HepG2 (cell line): ENCODE data around the gene AKR1A1. TPM values are rescaled to one million over a fixed set of nuclear protein-coding genes. Genes with fewer than 3 reads are reported as not detected.
A peak's percentile ranks its signal among the peaks of the same experiment; 100 is the strongest.

Experiments
- EP300 ChIP-seq, 3 experiments: sonication (generic) in 1 of 3; formaldehyde crosslinking in 1 of 3; IDR thresholded peaks; 2 replicates each; pipeline versions ENCODE4 v1.5.1 to v1.6.1; 2011 to 2020; ENCODE audit warnings: low read depth in 2 of 3, low read length in 2 of 3, borderline replicate concordance in 1 of 3, improper control_type of control experiment in 1 of 3, mild to moderate bottlenecking in 1 of 3, missing genetic modification reagents in 1 of 3, moderate library complexity in 1 of 3
- polyA plus RNA-seq, 8 experiments: library from polyadenylated mRNA; depleted of rRNA in 3 of 8; stranded (reverse) in 7 of 8; unstranded in 1 of 8; fragments of >200 nt; fragmentation: Illumina TruSeq in 4 of 8; extraction: Trizol in 4 of 8; gene quantifications; 2 replicates each; pipeline versions ENCODE4 v1.2.1 to v1.2.3, GENCODE V29; 2011 to 2016; ENCODE audit warnings: low read depth in 4 of 8, missing spikeins in 1 of 8, mixed read lengths in 1 of 8; ENCODE audit not compliant: insufficient read depth in 1 of 8
- total RNA-seq, 5 experiments: library from RNA; depleted of rRNA; stranded (reverse); fragments of >200 nt; fragmentation: Illumina TruSeq; extraction: Trizol; gene quantifications; 2 replicates each; pipeline ENCODE4 v1.2.3, GENCODE V29; 2016; ENCODE audit warnings: low read depth in 1 of 5
- TF ChIP-seq, protein P1 (sequence below): sonication (generic); formaldehyde crosslinking; IDR thresholded peaks from 2 replicates; pipeline ENCODE4 v1.5.0; 2020; ENCODE audit warnings: mild to moderate bottlenecking, missing genetic modification reagents
- TF ChIP-seq, protein P2 (sequence below): sonication (generic); formaldehyde crosslinking; IDR thresholded peaks from 2 replicates; pipeline ENCODE4 v1.4.0; 2020; ENCODE audit warnings: mild to moderate bottlenecking, missing genetic modification reagents

The AKR1A1 gene
- total and polyA plus RNA-seq, 2 of the 13 experiments (the other 11 are each of a cell fraction or from before 2014, with no cell fraction given) = 181 to 217 TPM

DNA sequence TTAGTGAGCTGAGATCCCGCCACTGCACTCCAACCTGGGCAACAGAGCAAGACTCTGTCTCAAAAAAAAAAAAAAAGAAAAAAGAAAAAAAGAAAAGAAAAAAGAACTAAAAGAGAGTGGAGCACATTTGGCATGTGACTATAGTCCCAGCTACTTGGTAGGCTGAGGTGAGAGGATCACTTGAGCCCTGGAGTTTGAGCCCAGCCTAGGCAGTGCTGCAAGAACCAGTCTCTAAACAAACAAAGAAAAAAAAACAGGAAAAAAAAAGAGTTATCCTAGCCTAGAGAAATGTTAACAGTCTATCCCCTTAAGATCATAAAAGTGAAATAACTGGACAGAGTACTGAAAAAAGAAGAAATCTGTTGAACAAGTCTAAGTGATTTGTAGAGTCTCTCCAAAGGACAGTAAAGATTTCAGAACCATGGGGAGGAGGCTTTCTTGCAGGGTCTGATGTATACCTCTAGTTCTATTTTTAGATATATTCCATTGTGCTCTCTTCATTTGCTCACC lies 24.4 kb upstream of the AKR1A1 start (continued):
- TF ChIP-seq, protein P1, sequence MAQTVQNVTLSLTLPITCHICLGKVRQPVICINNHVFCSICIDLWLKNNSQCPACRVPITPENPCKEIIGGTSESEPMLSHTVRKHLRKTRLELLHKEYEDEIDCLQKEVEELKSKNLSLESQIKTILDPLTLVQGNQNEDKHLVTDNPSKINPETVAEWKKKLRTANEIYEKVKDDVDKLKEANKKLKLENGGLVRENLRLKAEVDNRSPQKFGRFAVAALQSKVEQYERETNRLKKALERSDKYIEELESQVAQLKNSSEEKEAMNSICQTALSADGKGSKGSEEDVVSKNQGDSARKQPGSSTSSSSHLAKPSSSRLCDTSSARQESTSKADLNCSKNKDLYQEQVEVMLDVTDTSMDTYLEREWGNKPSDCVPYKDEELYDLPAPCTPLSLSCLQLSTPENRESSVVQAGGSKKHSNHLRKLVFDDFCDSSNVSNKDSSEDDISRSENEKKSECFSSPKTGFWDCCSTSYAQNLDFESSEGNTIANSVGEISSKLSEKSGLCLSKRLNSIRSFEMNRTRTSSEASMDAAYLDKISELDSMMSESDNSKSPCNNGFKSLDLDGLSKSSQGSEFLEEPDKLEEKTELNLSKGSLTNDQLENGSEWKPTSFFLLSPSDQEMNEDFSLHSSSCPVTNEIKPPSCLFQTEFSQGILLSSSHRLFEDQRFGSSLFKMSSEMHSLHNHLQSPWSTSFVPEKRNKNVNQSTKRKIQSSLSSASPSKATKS (CRISPR knock-in tag) = no peak
- peak in 1 of 2 experiments; percentile 45; a peak in 1 of 4 replicates for TF ChIP-seq EP300 (IDR thresholded peaks at IDR 0.05; ENCODE audit: low read depth in 2 of 2, low read length in 2 of 2)
- TF ChIP-seq EP300 (CRISPR knock-in tag; IDR thresholded peaks at IDR 0.05; ENCODE audit: borderline replicate concordance) = no peak
- TF ChIP-seq, protein P2, sequence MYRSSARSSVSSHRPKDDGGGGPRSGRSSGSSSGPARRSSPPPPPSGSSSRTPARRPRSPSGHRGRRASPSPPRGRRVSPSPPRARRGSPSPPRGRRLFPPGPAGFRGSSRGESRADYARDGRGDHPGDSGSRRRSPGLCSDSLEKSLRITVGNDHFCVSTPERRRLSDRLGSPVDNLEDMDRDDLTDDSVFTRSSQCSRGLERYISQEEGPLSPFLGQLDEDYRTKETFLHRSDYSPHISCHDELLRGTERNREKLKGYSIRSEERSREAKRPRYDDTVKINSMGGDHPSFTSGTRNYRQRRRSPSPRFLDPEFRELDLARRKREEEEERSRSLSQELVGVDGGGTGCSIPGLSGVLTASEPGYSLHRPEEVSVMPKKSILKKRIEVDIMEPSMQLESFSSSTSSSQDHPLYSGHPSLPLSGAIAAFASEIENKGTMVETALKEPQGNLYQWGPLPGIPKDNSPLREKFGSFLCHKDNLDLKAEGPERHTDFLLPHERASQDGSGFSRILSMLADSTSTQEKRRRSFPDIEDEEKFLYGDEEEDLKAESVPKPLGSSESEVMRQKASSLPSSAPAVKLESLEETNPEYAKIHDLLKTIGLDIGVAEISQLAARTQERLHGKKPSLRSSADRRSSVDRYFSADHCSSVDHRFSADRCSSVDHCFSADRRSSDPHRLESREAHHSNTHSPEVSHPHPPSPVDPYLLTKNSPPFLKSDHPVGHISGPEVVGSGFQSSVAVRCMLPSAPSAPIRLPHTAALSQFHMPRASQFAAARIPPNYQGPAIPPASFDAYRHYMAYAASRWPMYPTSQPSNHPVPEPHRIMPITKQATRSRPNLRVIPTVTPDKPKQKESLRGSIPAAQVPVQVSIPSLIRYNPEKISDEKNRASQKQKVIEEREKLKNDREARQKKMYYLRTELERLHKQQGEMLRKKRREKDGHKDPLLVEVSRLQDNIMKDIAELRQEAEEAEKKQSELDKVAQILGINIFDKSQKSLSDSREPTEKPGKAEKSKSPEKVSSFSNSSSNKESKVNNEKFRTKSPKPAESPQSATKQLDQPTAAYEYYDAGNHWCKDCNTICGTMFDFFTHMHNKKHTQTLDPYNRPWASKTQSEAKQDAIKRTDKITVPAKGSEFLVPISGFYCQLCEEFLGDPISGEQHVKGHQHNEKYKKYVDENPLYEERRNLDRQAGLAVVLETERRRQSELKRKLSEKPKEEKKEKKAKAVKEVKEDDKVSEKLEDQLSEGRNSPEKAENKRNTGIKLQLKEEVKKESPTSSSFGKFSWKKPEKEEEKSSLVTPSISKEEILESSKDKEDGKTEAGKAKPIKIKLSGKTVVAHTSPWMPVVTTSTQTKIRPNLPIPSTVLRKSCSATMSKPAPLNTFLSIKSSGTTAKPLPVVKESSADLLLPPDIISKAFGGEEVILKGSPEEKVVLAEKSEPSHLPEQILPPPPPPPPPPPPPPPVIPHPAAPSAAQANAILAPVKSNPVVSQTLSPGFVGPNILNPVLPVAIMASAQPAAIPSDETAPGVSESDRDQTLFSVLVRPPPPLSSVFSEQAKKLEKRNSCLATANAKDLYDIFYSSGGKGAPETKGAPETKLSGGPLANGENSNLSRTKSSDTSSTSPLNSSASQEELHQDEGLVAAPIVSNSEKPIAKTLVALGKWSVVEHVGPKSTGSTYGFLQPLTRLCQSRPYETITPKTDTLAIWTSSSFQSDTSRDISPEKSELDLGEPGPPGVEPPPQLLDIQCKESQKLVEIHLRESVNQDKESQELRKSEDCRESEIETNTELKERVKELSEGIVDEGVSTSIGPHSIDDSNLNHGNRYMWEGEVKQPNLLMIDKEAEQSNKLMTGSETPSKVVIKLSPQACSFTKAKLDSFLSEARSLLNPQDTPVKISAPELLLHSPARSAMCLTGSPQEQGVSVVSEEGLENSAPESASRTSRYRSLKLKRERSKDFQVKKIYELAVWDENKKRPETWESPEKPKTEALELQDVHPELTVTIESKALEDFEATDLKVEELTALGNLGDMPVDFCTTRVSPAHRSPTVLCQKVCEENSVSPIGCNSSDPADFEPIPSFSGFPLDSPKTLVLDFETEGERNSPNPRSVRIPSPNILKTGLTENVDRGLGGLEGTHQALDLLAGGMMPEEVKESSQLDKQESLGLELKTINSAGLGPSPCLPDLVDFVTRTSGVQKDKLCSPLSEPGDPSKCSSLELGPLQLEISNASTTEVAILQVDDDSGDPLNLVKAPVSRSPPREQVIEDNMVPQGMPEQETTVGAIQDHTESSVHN (CRISPR knock-in tag) = no peak
